IPS-15b (cell line): ENCODE results near the gene CEP162.
"Not testable (repeated sequence)": the region's sequence is repeated elsewhere in the genome, so short reads cannot be mapped to it uniquely, and the experiment has no call there.

ENCODE experiments used
- H3K27me3 ChIP-seq: one replicate; pipeline ENCODE4 v1.6.1; 2013; ENCODE audit warnings: low read length; ENCODE audit not compliant: control insufficient read depth, insufficient read depth
- H3K36me3 ChIP-seq: one replicate; pipeline ENCODE4 v1.6.1; 2013; ENCODE audit warnings: low read length; ENCODE audit not compliant: control insufficient read depth, insufficient read depth
- H3K4me1 ChIP-seq: one replicate; pipeline ENCODE4 v1.6.1; 2013; ENCODE audit warnings: mild to moderate bottlenecking, low read length; ENCODE audit not compliant: control insufficient read depth, insufficient read depth
- H3K4me3 ChIP-seq: one replicate; pipeline ENCODE4 v1.5.1; 2013; ENCODE audit warnings: low read depth, low read length
- H3K9ac ChIP-seq: one replicate; pipeline ENCODE4 v1.6.1; 2013; ENCODE audit warnings: low read depth, mild to moderate bottlenecking, low read length
- H3K9me3 ChIP-seq: one replicate; pipeline ENCODE4 v1.6.1; 2013; ENCODE audit warnings: mild to moderate bottlenecking, low read length; ENCODE audit not compliant: control insufficient read depth, insufficient read depth

The CEP162 gene

DNA sequence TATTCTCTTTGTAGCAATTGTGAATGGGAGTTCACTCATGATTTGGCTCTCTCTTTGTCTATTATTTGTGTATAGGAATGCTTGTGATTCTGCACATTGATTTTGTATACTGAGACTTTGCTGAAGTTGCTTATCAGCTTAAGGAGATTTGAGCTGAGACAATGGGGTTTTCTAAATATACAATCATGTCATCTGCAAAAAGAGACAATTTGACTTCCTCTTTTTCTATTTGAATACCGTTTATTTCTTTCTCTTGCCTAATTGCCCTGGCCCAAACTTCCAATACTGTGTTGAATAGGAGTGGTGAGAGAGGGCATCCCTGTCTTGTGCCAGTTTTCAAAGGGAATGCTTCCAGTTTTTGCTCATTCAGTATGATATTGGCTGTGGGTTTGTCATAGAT is 116.1 kb downstream of the CEP162 start:
- not testable (repeated sequence) for H3K4me1 ChIP-seq, H3K9me3 ChIP-seq

DNA sequence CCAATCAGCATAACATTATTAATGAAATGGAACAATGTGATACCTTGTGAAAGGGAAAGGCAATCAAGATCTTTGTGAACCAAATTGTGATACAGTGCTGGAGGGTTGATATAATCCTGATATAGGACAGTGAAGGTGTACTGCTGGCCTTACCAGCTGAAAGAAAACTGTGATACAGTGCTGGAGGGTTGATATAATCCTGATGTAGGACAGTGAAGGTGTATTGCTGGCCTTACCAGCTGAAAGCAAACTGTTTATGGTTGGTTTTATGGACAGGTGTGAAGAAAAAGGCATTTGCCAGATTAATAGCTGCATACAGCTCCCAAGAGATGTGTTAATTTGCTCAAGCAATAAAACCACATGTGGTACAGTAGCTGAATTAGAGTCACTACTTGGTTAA is 119.9 kb downstream of the CEP162 start:
- no peaks in the 10 kb centered on the region for H3K36me3 ChIP-seq
- H3K4me1 ChIP-seq: no peaks in the 10 kb centered on the region
- H3K9ac ChIP-seq: no peak overlapping the region
- H3K27me3 ChIP-seq: no peaks in the 10 kb centered on the region
- no peaks in the 10 kb centered on the region for H3K9me3 ChIP-seq
- H3K4me3 ChIP-seq: no peak overlapping the region

More for the DNA sequence above, 116.1 kb downstream of the CEP162 start:
- H3K36me3 ChIP-seq, H3K27me3 ChIP-seq, H3K9ac ChIP-seq, H3K4me3 ChIP-seq: not testable (repeated sequence)

DNA sequence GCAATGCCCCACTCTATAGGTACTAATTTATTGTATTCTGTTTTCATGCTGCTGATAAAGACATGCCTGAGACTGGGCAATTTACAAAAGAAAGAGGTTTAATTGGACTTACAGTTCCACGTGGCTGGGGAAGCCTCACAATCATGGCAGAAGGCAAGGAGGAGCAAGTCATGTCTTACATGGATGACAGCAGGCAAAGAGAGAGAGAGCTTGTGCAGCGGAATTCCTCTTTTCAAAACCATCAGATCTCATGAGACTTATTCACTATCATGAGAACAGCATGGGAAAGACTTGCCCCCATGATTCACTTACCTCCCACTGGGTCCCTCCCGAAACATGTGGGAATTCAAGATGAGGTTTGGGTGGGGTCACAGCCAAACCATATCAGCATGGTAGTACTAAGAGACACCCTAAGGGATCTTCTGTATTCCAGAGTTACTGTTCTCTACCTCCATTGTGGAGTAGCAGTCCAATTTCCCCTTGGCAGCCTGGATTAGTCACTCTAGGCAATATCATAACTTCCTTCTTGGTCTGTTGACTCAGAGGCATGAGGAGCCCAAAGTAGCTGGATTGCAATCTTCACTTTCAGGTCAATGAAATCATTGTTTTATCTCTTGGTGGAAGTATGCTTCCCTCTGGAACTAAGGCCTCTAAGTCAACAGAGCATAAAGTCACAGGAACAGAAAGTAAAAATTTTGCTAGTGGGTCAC is 122.1 kb downstream of the CEP162 start:
- H3K36me3 ChIP-seq, H3K9ac ChIP-seq, H3K4me3 ChIP-seq, H3K9me3 ChIP-seq, H3K4me1 ChIP-seq, H3K27me3 ChIP-seq: not testable (repeated sequence)

DNA sequence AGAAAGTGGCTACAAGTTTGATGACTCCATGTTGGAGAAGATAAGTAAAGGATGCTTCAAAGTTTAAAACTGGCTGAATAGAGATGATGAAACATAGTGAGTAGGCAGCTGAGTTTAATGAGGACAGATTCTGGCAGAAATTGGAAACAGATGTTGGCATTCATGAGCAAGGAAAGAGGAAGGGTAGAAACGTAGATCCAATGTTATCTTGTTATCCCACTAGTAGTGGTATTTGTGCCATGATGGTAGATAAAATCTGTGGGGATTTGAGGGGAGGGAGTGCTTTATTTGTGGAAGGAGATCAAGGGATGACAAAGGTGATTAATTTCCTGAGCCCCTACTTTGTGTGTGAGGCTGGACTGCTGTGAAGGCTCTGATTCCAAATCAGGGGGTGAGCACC is 124.4 kb downstream of the CEP162 start:
- Histone ChIP-seq H3K4me1 (no peaks in the 10 kb centered on the region), H3K4me3 (no peak overlapping the region), H3K9me3 (no peaks in the 10 kb centered on the region)

DNA sequence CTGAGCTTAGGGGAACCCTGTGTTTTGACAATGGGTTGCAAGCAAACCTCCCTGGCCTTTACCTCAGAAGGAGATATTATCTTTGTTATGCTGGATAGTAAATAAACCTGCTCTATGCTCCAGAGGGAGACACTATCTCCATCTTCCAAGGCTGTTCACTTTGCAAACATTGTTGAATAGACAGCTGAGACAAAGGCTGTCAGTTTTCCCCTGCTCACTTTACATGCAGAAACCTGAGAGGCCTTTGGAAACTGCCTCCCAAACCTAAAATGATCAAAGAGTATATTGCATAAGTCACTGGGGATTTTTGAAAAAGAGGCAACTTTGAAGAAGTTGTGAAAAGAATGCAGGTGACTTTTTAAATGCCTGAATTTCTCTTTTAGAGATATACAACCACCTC is 132.3 kb downstream of the CEP162 start:
- no peak overlapping the region for H3K9ac ChIP-seq
- no peaks in the 10 kb centered on the region for H3K27me3 ChIP-seq
- no peaks in the 10 kb centered on the region for H3K9me3 ChIP-seq
- no peaks in the 10 kb centered on the region for H3K4me1 ChIP-seq
- H3K36me3 ChIP-seq: no peaks in the 10 kb centered on the region
- no peak overlapping the region for H3K4me3 ChIP-seq

More for the DNA sequence above, 124.4 kb downstream of the CEP162 start:
- no peaks in the 10 kb centered on the region for H3K36me3 ChIP-seq
- H3K27me3 ChIP-seq: no peaks in the 10 kb centered on the region
- H3K9ac ChIP-seq: no peak overlapping the region

DNA sequence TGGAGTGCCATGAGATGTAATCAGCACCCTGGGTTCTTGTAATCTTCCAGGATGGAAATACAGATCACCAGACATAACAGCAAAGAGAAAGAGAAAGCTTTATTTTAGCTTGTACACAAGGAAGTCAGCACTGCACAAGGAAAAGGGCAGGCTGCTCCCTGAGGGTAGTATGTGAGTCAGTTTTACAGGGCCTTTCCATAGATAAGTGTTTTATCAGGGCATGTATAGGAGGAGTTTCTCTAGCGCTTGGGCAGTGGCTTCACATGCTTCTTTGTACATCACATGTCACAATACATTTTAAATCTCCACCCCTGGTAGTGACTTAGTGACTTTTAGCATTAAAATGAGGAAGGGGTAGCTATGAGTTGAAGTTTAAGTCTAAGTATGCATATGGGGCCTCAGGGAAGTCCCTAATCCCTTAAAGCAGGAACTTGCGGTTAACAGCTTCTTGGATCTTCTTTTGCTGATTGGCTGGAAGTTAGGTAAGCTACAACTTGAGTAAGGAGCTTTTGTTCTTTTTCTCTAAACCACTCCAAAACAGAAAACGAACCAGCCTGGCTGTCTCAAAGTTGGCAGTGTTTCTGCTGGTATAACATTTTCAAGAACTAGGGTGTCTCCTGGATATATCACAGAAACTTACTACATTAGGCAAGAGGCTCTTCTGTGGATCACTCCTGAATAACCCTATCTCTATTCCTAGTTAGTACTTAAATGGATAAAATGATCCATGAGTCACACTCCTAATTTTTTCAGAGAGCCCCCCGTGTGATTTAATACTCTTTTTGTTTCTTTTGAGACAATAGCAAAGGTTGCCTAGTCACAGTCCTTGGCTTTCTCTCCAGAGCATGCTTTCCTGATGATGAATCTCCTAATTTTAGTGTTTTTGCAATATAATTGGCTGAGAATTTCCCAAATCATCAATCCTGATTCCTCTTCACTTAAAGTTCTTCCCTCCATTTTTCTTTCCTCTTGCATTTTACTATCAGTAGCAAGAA is 133.7 kb downstream of the CEP162 start:
- Histone ChIP-seq H3K36me3 (no peaks in the 10 kb centered on the region), H3K9ac (no peak overlapping the region), H3K4me1 (peaks cover 5% of the 10 kb centered on the region), H3K27me3 (no peaks in the 10 kb centered on the region), H3K9me3 (no peaks in the 10 kb centered on the region), H3K4me3 (no peak overlapping the region)

DNA sequence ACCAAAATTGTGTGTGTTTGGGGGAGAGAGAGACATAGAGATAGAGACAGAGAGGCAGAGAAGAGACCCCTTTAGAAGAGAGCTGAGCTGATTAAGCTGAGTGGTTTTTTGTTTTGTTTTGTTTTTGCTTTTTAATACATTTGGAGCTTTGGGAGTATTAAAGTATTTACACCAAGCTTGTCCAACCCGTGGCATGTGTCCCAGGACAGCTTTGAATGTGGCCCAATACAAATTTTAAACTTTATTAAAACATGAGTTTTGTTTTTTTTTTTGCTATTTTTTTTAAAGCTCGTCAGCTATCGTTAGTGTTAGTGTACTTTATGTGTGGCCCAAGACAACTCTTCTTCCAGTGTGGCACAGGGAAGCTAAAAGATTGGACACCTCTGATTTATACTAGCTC is 137.9 kb downstream of the CEP162 start:
- no peak overlapping the region for H3K9ac ChIP-seq
- no peaks in the 10 kb centered on the region for H3K36me3 ChIP-seq
- no peaks in the 10 kb centered on the region for H3K9me3 ChIP-seq
- H3K4me3 ChIP-seq: no peak overlapping the region
- H3K27me3 ChIP-seq: no peaks in the 10 kb centered on the region
- H3K4me1 ChIP-seq: peaks cover 30% of the 10 kb centered on the region

DNA sequence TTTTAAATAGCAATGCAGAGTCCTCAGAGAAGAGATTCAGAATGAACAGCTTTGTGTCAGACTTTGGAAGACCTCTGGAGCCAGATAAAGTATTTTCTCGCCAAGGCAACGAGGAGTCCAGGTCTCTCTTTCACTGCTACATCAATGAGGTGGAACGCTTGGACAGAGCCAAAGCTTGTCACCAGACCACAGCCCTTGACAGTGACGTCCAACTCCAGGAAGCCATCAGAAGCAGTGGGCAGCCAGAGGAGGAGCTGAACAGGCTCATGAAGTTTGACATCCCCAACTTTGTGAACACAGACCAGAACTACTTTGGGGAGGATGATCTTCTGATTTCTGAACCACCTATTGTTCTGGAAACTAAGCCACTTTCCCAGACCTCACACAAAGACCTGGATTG is 138.4 kb downstream of the CEP162 start:
- Histone ChIP-seq H3K36me3 (no peaks in the 10 kb centered on the region), H3K4me3 (no peak overlapping the region), H3K27me3 (no peaks in the 10 kb centered on the region), H3K4me1 (peaks cover 34% of the 10 kb centered on the region), H3K9me3 (no peaks in the 10 kb centered on the region), H3K9ac (no peak overlapping the region)

DNA sequence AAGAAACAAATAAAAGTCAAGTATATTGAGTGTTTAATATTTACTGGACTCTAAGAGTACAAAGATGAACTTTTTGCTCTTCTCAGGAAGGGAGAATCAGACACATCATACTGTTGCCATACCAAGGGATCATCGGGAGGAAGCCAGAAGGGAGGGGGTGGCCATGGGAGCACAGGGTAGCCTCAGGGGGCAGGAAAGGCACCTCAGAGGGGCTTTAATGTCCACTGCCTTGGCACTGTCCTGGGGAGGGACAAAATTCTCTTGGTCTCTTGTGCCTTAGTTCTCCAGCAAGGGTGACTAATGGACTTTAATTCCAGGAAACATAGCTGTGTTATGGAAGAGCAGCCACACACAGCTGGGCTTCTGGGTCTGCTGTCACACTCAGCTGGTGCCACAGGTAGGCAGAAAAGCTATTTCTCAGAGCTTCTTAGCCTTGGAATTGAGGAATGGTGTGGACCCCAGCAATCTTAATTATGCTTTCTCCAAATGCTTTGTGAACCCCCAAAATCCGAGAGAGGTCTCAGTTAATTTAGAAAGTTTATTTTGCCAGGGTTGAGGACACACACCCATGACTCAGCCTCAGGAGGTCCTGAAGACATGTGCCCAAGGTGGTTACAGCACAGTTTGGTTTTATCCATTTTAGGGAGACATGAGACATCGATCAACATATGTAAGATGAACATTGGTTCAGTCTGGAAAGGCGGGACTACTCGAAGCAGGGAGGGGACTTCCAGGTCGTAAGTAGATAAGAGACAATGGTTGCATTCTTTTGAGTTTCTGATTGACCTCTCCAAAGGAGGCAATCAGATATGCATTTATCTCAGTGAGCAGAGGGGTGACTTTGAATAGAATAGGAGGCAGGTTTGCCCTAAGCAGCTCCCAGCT is 140.7 kb downstream of the CEP162 start:
- H3K9ac ChIP-seq: no peak overlapping the region
- H3K9me3 ChIP-seq: no peaks in the 10 kb centered on the region
- no peaks in the 10 kb centered on the region for H3K36me3 ChIP-seq
- no peaks in the 10 kb centered on the region for H3K27me3 ChIP-seq
- peaks cover 44% of the 10 kb centered on the region for H3K4me1 ChIP-seq
- H3K4me3 ChIP-seq: no peak overlapping the region

DNA sequence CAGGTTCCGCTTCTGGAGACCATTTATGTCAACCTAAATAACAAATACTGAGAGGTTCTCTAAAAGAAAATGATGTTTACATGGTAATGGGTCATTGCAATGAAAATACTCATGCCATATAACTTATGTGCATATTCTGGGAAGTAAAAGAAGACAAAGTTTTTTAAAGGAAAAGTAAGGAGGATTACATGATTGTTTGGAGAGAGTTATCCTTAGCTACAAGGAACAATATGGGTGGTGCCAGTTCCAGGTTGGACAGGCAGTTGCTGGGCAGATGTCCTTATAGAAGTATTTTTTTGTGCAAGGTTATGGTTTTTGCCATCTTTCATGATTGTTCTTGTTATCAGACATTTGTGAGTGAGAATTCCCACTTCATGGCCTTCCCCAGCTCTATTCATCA is 141.4 kb downstream of the CEP162 start:
- Histone ChIP-seq H3K9ac (no peak overlapping the region), H3K4me1 (peaks cover 44% of the 10 kb centered on the region), H3K36me3 (no peaks in the 10 kb centered on the region)

DNA sequence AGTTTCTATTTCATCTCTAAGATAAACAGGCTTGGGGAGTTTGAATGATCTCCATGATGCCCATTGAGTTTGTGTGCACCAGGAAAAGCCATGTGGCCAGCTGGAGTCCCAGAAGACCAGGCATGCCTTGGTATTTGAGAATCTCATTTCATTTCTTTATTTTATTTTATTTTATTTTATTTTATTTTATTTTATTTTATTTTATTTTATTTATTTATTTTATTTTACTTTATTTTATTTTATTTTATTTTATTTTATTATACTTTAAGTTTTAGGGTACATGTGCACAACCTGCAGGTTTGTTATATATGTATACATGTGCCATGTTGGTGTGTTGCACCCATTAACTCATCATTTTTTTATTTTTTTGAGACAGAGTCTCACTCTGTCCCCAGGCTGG is 142.7 kb downstream of the CEP162 start:
- peaks cover 44% of the 10 kb centered on the region for H3K4me1 ChIP-seq
- H3K27me3 ChIP-seq, H3K4me3 ChIP-seq, H3K9ac ChIP-seq, H3K9me3 ChIP-seq, H3K36me3 ChIP-seq: not testable (repeated sequence)

More for the DNA sequence above, 141.4 kb downstream of the CEP162 start:
- H3K9me3 ChIP-seq: no peaks in the 10 kb centered on the region
- H3K4me3 ChIP-seq: no peak overlapping the region
- no peaks in the 10 kb centered on the region for H3K27me3 ChIP-seq
